HepG2 (cell line): ENCODE results near the gene DDAH2.

Experiments
- BHLHE40 ChIP-seq: IDR thresholded peaks from 2 replicates; pipeline ENCODE4 v1.6.1; 2011; ENCODE audit warnings: low read length, improper control_type of control experiment
- EP300 ChIP-seq, 3 experiments: sonication (generic) in 1 of 3; formaldehyde crosslinking in 1 of 3; IDR thresholded peaks; 2 replicates each; pipeline versions ENCODE4 v1.5.1 to v1.6.1; 2011 to 2020; ENCODE audit warnings: low read depth in 2 of 3, low read length in 2 of 3, borderline replicate concordance in 1 of 3, improper control_type of control experiment in 1 of 3, mild to moderate bottlenecking in 1 of 3, missing genetic modification reagents in 1 of 3, moderate library complexity in 1 of 3
- EZH2 ChIP-seq: conservative IDR thresholded peaks from 2 replicates; pipeline ENCODE4 v1.6.1; 2012; ENCODE audit warnings: mild to moderate bottlenecking, low read depth, low read length, moderate library complexity
- ZNF547 ChIP-seq: sonication (generic); formaldehyde crosslinking; IDR thresholded peaks from 2 replicates; pipeline ENCODE4 v1.5.1; 2020; ENCODE audit warnings: mild to moderate bottlenecking, missing genetic modification reagents
- ZSCAN29 ChIP-seq: sonication (generic); formaldehyde crosslinking; conservative IDR thresholded peaks from 2 replicates; pipeline ENCODE4 v1.4.0; 2020; ENCODE audit warnings: mild to moderate bottlenecking, missing genetic modification reagents
- TF ChIP-seq, protein P1 (sequence below): sonication (generic); formaldehyde crosslinking; IDR thresholded peaks from 2 replicates; pipeline ENCODE4 v1.8.1; 2022; ENCODE audit warnings: mild to moderate bottlenecking, missing genetic modification reagents

DNA sequence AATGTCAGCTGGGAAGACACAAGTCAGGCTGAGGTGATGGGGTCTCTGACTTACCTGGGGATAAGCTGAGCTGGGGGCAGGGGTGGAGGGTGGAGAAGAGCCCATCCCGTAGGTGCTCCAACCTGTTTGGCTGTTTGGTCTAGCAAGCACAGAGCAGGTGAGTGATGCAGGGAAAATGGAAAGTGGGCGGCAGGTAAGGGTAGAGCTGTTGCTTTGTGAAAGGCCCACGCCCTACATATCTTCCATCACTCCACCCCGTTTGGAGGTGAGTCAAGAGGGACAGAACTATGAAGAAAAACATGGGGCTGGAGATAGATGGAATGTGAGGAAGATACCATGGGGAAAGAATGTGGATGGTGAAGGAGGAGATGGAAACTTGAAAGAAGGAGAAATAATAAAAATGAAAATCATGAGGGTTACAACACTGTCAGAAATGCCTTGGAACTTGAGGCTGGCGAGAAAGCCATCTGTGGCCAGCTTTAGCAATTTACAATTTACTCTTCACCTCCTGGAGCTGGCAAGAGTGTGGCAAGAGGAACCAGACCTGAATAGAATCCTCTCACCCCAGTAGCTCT, 8.8 kb downstream of the DDAH2 start:
- TF ChIP-seq ZSCAN29 (CRISPR knock-in tag) (no peak), BHLHE40 (no peak), EZH2 (no peak), ZNF547 (no peak), EP300 (IDR thresholded peaks at IDR 0.05; ENCODE audit: low read depth in 2 of 2, low read length in 2 of 2) (no peak), EP300 (CRISPR knock-in tag; IDR thresholded peaks at IDR 0.05; ENCODE audit: borderline replicate concordance) (no peak)
- TF ChIP-seq, protein P1, sequence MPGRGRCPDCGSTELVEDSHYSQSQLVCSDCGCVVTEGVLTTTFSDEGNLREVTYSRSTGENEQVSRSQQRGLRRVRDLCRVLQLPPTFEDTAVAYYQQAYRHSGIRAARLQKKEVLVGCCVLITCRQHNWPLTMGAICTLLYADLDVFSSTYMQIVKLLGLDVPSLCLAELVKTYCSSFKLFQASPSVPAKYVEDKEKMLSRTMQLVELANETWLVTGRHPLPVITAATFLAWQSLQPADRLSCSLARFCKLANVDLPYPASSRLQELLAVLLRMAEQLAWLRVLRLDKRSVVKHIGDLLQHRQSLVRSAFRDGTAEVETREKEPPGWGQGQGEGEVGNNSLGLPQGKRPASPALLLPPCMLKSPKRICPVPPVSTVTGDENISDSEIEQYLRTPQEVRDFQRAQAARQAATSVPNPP (CRISPR knock-in tag): no peak
